ENCODE results near the gene ECHDC3. TPM values are rescaled to one million over a fixed set of nuclear protein-coding genes. Genes with fewer than 3 reads are reported as not detected.

Gene ECHDC3, protein sequence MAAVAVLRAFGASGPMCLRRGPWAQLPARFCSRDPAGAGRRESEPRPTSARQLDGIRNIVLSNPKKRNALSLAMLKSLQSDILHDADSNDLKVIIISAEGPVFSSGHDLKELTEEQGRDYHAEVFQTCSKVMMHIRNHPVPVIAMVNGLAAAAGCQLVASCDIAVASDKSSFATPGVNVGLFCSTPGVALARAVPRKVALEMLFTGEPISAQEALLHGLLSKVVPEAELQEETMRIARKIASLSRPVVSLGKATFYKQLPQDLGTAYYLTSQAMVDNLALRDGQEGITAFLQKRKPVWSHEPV
- 1 to 10 TPM; 1.9 to 2.0 TPM for total RNA-seq

DNA sequence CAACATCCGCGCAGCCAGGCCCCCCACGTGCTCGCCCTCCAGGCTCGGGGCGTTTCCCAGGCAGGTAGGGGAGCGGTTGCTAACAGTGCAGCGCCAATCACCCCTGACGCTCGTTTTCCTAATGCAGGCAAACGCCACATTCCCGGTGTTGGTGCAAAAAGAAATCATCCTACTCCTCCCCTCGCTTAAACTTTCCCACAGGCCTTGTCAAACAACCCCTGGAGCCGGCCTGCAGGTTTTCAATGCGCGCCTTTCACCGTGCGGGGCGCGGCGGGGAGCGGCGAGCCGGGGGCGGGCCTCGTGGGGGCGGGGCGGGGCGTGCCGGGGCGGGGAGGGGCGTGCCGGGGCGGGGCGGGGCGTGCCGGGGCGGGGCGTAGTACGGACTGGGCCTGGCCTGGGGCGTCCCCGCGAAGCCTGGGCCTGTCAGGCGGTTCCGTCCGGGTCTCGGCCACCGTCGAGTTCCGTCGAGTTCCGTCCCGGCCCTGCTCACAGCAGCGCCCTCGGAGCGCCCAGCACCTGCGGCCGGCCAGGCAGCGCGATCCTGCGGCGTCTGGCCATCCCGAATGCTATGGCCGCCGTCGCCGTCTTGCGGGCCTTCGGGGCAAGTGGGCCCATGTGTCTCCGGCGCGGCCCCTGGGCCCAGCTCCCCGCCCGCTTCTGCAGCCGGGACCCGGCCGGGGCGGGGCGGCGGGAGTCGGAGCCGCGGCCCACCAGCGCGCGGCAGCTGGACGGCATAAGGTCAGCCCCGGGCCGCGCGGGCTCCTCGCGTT, at the start of gene ECHDC3:
ECHDC3 (plus strand) TSS at position 374 of the 770 bp plus-strand sequence; CDS start at position 569, 195 bp downstream.
- DNase-seq = peak; percentile 48
- peaks cover 6% of the 10 kb centered on the region for H3K9me3 Mint-ChIP-seq
- H3K27me3 Mint-ChIP-seq = peaks cover 32% of the 10 kb centered on the region
- peaks cover 1% of the 10 kb centered on the region for H3K36me3 Mint-ChIP-seq
- H3K27ac Mint-ChIP-seq = no peak within 1 kb of the TSS
- peaks cover 8% of the 10 kb centered on the region for H3K4me1 Mint-ChIP-seq
- peak within 1 kb of the TSS; percentile 62 for H3K4me3 Mint-ChIP-seq

DNA sequence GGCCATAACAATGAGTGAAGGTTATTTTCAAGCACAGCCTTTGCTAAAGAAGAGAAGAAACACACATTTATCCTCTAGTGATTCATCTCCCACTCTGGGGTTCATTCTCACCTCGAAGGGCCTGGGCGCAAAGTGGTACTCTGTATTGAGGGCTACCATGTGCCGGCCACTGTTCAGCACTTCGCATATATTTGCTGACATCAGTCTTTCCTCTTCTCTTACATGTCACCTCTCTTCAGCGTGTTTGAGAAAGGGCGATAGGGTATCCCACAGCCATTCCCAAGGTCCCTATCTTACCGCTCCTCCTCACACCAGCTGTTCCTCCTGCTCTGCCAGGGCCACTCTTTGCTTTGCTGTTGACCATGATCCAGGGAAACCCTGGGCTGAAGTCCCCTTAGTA, 48.8 kb upstream of the ECHDC3 start:
- no peak for DNase-seq
- no peaks in the 10 kb centered on the region for H3K9me3 Mint-ChIP-seq
- H3K27ac Mint-ChIP-seq = no peak overlapping the region
- no peak overlapping the region for H3K4me3 Mint-ChIP-seq
- peaks cover 3% of the 10 kb centered on the region for H3K4me1 Mint-ChIP-seq
- H3K36me3 Mint-ChIP-seq = no peaks in the 10 kb centered on the region
- no peaks in the 10 kb centered on the region for H3K27me3 Mint-ChIP-seq

DNA sequence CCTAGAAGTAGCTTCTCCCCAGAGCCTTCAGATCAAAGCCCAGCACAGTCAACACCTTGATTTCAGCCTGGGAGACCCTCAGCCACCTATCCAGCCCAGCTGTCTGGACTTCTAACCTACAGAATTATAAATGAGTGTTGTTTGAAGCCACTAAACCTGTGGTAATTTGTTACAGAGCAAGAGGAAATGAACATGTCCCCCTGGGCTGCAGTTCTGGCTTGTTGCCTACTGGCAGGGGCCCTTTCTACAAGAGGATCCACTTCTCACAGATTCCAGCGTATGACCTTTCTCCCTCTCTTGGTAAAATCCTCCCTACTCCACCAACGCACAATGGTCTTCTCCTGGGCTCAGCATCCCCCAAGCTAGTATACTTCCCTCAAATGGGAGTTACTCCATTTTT, 46.4 kb upstream of the ECHDC3 start:
- Mint-ChIP-seq H3K9me3 (no peaks in the 10 kb centered on the region), H3K4me1 (peaks cover 9% of the 10 kb centered on the region), H3K27ac (no peak overlapping the region), H3K27me3 (no peaks in the 10 kb centered on the region), H3K36me3 (no peaks in the 10 kb centered on the region), H3K4me3 (no peak overlapping the region)
- DNase-seq = no peak

DNA sequence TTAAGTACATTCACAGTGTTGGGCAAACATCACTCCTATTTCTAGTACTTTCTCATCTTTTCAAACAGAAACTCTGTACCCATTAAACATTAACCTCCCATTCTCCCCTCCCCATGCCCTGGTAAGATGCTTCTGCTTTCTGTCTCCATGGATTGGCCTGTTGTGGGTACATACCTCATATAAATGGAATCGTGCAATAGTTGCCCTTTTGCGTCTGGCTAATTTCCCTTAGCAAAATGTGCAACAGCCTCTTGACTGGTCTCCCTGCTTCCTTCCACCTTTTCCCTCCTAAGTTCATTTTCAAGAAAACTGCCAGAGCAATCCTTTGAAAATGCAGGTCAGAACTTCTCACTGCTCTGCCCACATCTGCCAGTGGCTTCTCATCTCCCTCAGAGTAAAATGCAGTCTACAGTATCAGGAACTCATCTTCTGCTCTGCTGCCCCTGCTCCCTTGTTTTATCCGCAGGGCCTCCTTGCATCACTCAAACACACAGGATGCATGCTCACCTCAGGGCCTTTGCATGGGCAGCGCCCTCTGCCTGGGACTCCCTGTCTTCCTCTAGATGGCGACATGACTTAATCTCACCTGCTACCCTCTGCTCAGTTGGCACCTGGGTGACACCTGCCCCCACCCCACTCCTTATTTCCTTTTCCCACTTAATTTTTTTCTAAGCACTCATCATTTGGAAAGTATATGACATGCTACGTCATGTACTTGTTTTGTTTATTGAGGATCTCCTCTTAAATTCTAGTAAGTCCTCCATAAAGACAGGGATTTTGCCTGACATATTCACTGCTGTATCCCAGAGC, 44.3 kb upstream of the ECHDC3 start:
- Mint-ChIP-seq H3K9me3 (no peaks in the 10 kb centered on the region), H3K4me3 (no peak overlapping the region), H3K27me3 (no peaks in the 10 kb centered on the region), H3K27ac (no peak overlapping the region), H3K4me1 (peaks cover 9% of the 10 kb centered on the region), H3K36me3 (no peaks in the 10 kb centered on the region)
- no peak for DNase-seq

DNA sequence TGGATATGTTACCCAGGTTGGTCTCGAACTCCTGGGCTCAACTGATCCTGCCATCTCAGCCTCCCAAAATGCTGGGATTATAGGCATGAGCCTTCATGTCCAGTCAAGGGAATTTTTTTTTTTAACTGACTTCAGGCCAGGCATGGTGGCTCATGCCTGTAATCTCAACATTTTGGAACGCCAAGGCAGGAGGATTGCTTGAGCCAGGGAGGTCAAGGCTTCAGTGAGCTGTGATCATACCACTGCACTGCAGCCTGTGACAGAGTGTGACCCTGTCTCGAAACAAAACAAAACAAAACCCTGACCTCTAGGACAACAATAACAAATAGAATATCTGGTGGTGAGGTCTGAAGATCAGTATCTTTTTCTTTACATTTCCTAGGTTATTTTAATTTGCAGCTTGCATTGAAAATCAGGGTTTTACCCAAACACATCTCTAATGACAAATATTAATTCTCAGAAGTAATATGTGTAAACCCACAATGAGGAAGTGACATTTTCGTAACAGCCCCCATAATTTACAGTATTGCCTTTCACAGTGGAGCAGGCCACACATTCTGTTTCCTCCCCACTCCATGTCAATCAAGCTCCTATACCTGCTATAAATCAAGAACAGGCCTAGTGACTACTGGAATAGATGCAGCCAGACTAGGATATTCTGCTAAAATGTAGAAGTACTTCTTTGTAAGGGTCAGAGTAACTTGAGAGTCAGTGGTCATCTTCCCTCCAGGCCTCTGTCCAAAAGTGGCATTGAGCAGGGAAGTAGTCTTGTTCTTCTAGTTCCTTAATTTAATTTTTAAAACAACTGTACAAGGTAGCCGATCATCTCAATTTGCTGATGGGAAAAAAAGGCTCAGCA, 43.3 kb upstream of the ECHDC3 start:
- peaks cover 4% of the 10 kb centered on the region for H3K27me3 Mint-ChIP-seq
- no peak for DNase-seq
- no peak overlapping the region for H3K4me3 Mint-ChIP-seq
- H3K4me1 Mint-ChIP-seq = peaks cover 9% of the 10 kb centered on the region
- no peaks in the 10 kb centered on the region for H3K9me3 Mint-ChIP-seq
- H3K36me3 Mint-ChIP-seq = no peaks in the 10 kb centered on the region
- no peak overlapping the region for H3K27ac Mint-ChIP-seq

DNA sequence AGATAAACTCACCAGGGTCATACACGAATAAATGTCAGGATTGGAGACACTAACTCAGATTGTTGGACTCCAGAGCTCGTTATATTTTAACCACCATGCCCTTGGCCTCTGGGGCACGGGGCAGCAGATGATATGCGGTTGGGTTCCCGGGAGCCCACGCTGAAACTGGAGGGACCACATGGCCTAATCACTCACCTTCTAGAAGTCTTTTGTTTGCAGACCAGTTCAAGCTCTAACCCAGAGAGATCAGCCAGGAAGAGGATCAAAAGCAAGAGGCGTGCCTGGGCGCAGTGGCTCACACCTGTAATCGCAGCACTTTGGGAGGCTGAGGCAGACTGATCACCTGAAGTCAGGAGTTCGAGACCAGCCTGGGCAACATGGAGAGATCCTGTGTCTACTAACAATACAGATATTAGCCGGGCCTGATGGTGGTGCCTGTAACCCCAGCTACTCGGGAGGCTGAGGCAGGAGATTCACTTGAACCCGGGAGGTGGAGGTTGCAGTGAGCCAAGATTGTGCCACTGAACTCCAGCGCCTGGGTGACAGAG, 42.6 kb upstream of the ECHDC3 start:
- H3K36me3 Mint-ChIP-seq = no peaks in the 10 kb centered on the region
- no peak overlapping the region for H3K27ac Mint-ChIP-seq
- H3K4me1 Mint-ChIP-seq = peaks cover 9% of the 10 kb centered on the region
- peaks cover 4% of the 10 kb centered on the region for H3K27me3 Mint-ChIP-seq
- no peak for DNase-seq
- H3K4me3 Mint-ChIP-seq = no peak overlapping the region
- no peaks in the 10 kb centered on the region for H3K9me3 Mint-ChIP-seq

DNA sequence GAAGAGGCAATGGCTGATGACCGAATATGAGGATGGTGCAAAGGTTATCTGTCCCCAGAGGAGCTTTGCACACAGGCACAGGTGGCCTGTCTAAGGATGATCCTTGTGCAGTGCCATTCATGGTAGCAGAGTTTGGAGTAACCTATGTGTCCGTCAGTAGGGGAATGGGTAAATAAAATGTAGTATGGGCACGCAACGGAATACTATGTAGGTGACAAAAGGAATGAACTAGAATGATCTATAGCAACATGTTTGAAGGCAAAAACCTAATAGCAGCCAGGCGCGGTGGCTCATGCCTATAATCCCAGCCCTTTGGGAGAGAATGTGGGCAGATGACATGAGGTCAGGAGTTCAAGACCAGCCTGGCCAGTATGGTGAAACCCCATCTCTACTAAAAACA, 41.6 kb upstream of the ECHDC3 start:
- no peak overlapping the region for H3K4me3 Mint-ChIP-seq
- no peak overlapping the region for H3K27ac Mint-ChIP-seq
- peaks cover 8% of the 10 kb centered on the region for H3K27me3 Mint-ChIP-seq
- peaks cover 9% of the 10 kb centered on the region for H3K4me1 Mint-ChIP-seq
- no peak for DNase-seq
- H3K36me3 Mint-ChIP-seq = no peaks in the 10 kb centered on the region
- H3K9me3 Mint-ChIP-seq = no peaks in the 10 kb centered on the region

DNA sequence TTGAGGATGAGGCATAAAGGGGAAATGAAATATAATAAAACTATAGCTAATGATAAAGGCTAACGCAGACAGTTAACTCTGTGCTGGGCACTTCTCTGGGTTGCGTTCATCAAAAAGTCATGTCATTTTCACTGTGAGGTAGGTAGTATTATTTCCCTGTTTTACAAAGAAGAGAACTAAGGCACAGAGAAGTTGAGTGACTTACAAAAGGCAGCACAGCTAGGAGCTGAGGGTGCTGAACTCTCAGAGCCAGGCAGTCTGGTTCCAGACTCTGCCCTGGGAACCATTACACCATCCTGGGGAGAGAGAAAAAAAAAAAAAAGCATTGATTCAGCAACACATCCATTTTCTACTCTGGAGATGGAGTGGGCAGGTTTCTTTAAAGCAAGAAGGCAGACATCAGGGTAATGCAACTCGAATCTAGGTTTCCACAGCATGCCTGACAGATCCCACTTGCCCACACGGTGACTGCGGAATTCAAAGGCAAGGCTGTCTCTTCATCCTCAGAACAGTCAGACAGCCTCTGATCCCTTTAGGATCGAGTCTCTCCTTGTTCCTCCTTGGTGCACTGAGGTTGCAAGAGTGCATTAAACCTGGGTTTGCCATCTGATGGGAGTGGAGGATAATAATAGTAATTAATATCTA, 40.6 kb upstream of the ECHDC3 start:
- peaks cover 1% of the 10 kb centered on the region for H3K9me3 Mint-ChIP-seq
- H3K27me3 Mint-ChIP-seq = peaks cover 15% of the 10 kb centered on the region
- no peak for DNase-seq
- peaks cover 9% of the 10 kb centered on the region for H3K4me1 Mint-ChIP-seq
- no peak overlapping the region for H3K27ac Mint-ChIP-seq
- no peak overlapping the region for H3K4me3 Mint-ChIP-seq
- no peaks in the 10 kb centered on the region for H3K36me3 Mint-ChIP-seq

DNA sequence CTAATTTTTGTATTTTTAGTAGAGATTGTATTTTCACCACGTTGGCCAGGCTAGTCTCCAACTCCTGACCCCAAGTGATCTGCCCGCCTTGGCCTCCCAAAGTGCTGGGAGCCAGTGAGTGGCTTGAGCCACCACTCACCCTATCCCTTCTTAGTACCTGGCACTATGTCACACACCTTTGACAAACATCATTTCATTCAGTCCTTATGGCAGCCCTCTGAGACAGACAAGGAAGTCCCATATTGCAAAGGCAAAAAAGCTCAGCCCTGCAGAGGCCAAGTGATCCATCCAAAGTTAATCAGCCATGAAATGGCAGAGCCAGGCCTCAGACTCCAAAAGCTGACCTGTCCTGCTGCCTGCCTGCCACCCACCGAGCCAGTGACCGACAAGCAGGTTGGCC, 39.9 kb upstream of the ECHDC3 start:
- H3K4me1 Mint-ChIP-seq = peaks cover 9% of the 10 kb centered on the region
- H3K27ac Mint-ChIP-seq = no peak overlapping the region
- peaks cover 1% of the 10 kb centered on the region for H3K9me3 Mint-ChIP-seq
- no peak overlapping the region for H3K4me3 Mint-ChIP-seq
- H3K27me3 Mint-ChIP-seq = peaks cover 20% of the 10 kb centered on the region
- H3K36me3 Mint-ChIP-seq = no peaks in the 10 kb centered on the region
- DNase-seq = no peak

DNA sequence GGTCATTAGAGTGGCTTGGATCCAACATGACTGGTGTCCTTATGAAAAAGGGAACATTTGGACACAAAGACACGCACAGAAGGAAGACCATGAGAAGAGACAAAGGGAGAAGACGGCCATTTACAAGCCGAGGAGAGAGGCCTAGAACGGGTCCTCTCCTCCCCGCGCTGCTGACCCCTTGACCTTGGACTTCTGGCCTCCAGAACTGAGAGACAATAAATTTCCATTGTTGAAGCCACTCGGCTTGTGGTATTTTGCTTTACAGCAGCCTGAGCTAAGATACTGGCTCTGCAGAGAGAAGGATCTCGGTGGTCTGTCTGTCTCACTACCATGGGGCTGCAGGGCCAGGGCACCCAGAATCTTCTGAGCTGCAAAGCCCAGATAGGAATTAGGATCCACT, 38.1 kb upstream of the ECHDC3 start:
- peaks cover 1% of the 10 kb centered on the region for H3K9me3 Mint-ChIP-seq
- H3K27ac Mint-ChIP-seq = no peak overlapping the region
- H3K27me3 Mint-ChIP-seq = peaks cover 31% of the 10 kb centered on the region

DNA sequence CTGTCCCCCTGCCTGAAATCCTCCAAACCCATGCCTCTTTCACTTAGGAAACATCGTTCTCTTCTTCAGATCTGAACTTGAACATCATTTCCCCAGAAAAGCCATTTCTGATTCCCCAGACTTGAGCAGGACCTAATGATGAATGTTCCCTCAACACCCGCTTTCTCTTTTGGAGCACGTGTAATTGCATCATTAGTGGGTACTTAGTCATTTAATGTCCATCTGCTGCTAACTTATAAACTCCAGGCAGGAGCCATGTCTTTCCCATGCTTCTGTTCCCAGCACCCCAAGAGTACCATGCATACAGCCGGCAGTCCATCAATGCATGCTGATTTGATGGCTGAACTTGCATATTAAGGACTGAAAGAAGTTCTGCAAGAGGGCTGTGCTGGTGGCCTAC, 36.5 kb upstream of the ECHDC3 start:
- Mint-ChIP-seq H3K27ac (no peak overlapping the region), H3K36me3 (no peaks in the 10 kb centered on the region), H3K4me1 (peaks cover 5% of the 10 kb centered on the region), H3K4me3 (no peak overlapping the region), H3K9me3 (peaks cover 1% of the 10 kb centered on the region), H3K27me3 (peaks cover 40% of the 10 kb centered on the region)
- no peak for DNase-seq

More for the DNA sequence above, 38.1 kb upstream of the ECHDC3 start:
- no peak for DNase-seq
- Mint-ChIP-seq H3K36me3 (no peaks in the 10 kb centered on the region), H3K4me3 (no peak overlapping the region), H3K4me1 (peaks cover 4% of the 10 kb centered on the region)

DNA sequence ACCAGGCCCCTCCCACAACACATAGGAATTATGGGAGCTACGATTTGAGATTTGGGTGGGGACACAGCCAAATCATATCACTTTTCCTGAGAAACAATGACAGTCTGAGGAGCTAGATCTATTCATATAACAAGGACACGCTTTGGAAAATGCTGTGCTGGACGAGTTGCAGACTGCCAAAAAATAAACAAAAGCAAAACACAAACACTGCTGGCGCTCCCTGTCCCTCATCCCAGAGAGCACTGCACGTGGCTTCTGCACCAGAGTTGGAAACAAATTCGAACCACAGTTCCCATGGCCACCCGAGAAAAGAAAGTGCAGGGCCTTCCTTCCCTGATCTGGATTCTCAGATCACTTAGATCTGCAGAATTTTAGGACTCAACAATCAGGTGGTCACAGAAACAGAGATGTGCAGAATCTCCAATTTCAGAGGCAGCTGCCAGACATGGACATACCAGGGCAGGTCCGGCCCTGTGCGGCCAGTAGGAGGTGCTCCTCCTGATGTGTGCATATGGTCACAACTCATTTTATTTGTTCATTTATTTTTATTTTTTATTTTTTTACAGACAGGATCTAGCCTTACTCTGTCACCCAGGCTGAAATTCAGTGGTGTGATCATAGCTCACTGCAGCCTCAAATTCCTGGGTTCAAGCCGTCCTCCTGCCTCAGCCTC, 35.2 kb upstream of the ECHDC3 start:
- Mint-ChIP-seq H3K9me3 (peaks cover 1% of the 10 kb centered on the region), H3K4me1 (peaks cover 8% of the 10 kb centered on the region), H3K27ac (no peak overlapping the region), H3K4me3 (no peak overlapping the region), H3K36me3 (no peaks in the 10 kb centered on the region), H3K27me3 (peaks cover 45% of the 10 kb centered on the region)
- DNase-seq = no peak

DNA sequence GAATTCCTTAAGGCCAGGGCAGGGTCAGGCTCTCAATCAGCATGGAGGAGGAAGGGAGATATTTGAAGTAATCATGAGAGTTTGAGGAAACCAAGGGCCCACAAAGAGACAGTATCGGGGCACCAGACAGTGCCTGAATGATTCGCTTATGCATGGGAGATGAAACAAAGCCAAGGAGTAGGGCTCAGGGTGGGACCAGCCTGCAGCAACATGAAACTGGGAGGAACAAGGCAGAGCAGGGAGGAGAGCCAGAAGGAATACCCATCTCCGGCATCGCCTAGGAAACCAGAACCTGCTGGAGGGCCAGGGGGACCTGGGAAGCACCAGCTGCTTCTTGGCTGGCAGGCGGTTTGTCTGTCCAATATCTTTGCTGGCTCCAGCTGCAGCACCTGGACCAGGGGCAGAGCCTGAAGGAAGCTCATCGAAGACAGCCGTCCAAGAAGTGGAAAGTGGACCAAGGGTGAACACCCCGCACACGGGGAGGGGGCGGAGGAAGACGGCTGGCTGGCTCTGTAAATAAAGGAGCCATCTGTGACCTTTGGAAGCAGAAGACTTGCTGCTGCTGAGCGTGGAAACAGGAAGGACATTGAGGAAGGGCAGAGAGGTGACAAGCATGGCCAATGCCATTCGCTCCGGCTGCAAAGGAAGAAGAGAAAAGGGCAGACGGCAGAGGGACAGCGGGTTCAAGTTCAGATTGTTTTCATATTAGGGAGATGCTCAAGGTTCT, 34.4 kb upstream of the ECHDC3 start:
- no peak overlapping the region for H3K27ac Mint-ChIP-seq
- H3K4me1 Mint-ChIP-seq = peaks cover 9% of the 10 kb centered on the region
- peaks cover 50% of the 10 kb centered on the region for H3K27me3 Mint-ChIP-seq
- H3K4me3 Mint-ChIP-seq = no peak overlapping the region
- peaks cover 1% of the 10 kb centered on the region for H3K9me3 Mint-ChIP-seq
- no peak for DNase-seq
- H3K36me3 Mint-ChIP-seq = no peaks in the 10 kb centered on the region
